NT2/D1 (cell line): ENCODE measurements around the gene PARD3.

Experiments
- YY1 ChIP-seq: IDR thresholded peaks from 2 replicates; pipeline ENCODE4 v1.6.1; 2011; ENCODE audit not compliant: insufficient read length, insufficient read depth
- ZNF274 ChIP-seq: IDR thresholded peaks from 2 replicates; pipeline ENCODE4 v1.6.1; 2011; ENCODE audit warnings: mild to moderate bottlenecking, low read depth, low read length

- no peak for TF ChIP-seq ZNF274
- TF ChIP-seq YY1: no peak
Observed at GRCh38 chr10:34474555-34475273, 340.4 kb downstream of the PARD3 start.
